Measurements from ENCODE around the gene SLC15A4. TPM values are rescaled to one million over a fixed set of nuclear protein-coding genes. Genes with fewer than 3 reads are reported as not detected.

The SLC15A4 gene
- total and polyA plus RNA-seq, 4 donors: 7.3 to 25.3 (median 14.9) TPM

DNA sequence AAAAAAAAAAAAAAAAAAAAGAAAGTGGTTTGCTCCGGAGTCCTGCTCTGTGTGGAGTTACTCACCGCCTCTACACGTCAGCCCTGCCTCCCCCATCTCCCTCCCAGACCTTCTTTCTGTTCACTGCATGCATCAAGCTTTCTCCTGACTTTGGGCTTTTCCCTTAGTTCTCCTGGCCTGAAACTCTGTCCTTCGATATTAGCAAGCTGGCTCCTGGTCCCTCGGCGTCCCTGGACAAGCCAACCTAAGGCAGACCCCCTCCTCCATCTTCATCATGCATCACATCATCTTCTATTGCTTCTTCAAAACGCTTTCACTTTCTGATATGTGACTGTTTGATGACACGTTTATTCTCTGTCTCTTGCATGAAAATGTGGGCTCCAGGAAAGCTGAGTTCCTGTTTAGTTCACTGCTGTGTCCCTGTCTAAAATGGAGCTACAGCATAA lies 40.6 kb downstream of the SLC15A4 start:
- no peak overlapping the region for H3K9ac ChIP-seq (ENCODE audit: low read depth in 1 of 2, low read length in 2 of 2)
- no peak for TF ChIP-seq FOXA2 (IDR thresholded peaks at IDR 0.05)
- no peaks in the 10 kb centered on the region for H3K36me3 ChIP-seq (ENCODE audit: control insufficient read depth in 4 of 4, insufficient read depth in 3 of 4, low read depth in 1 of 4, low read length in 3 of 4)
- H3K27me3 ChIP-seq (ENCODE audit: control insufficient read depth in 4 of 4, insufficient read depth in 4 of 4, low read length in 3 of 4): no peaks in the 10 kb centered on the region
- WGBS: 77% methylated on average over 8 of the region's 8 CpGs
- H3K27ac ChIP-seq (ENCODE audit: low read depth in 1 of 2, low read length in 2 of 2): no peak overlapping the region
- DNase-seq (ENCODE audit: low spot score): no peak
- H3K4me3 ChIP-seq (ENCODE audit: low read depth in 1 of 3, low read length in 3 of 3): no peak overlapping the region
- H3K9me3 ChIP-seq (ENCODE audit: control insufficient read depth in 4 of 4, low read length in 3 of 4): no peaks in the 10 kb centered on the region
- H3K4me1 ChIP-seq (ENCODE audit: control insufficient read depth in 4 of 4, insufficient read depth in 4 of 4, low read length in 3 of 4): peaks cover 3 to 11% (median 5%) of the 10 kb centered on the region in 4 donors

DNA sequence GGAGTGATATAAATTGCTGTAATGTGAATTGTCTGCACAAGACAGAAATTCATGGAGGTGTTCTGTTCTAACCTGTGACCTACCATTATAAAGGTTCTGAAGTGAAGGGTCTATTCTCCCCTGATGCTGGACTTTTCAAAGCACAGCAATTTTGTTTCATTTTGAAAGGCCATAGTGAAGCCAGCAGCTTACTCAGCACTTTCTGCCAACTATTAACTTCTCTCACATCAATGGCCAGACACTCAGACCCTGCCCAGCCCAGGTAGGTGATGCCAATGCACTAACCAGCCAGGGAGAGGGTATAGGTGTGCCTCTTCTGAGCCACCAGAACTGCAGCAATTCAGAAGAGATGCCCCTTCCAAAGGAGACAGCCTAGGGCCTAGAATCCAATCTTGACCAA lies 43.9 kb downstream of the SLC15A4 start:
- H3K9ac ChIP-seq (ENCODE audit: low read depth in 1 of 2, low read length in 2 of 2): no peak overlapping the region
- no peaks in the 10 kb centered on the region for H3K9me3 ChIP-seq (ENCODE audit: control insufficient read depth in 4 of 4, low read length in 3 of 4)
- H3K4me1 ChIP-seq (ENCODE audit: control insufficient read depth in 4 of 4, insufficient read depth in 4 of 4, low read length in 3 of 4): peaks cover 3 to 11% (median 5%) of the 10 kb centered on the region in 4 donors
- H3K4me3 ChIP-seq (ENCODE audit: low read depth in 1 of 3, low read length in 3 of 3): no peak overlapping the region
- H3K27ac ChIP-seq (ENCODE audit: low read depth in 1 of 2, low read length in 2 of 2): no peak overlapping the region
- DNase-seq (ENCODE audit: low spot score): no peak
- TF ChIP-seq HNF4G (IDR thresholded peaks at IDR 0.05): no peak
- TF ChIP-seq, protein P1, sequence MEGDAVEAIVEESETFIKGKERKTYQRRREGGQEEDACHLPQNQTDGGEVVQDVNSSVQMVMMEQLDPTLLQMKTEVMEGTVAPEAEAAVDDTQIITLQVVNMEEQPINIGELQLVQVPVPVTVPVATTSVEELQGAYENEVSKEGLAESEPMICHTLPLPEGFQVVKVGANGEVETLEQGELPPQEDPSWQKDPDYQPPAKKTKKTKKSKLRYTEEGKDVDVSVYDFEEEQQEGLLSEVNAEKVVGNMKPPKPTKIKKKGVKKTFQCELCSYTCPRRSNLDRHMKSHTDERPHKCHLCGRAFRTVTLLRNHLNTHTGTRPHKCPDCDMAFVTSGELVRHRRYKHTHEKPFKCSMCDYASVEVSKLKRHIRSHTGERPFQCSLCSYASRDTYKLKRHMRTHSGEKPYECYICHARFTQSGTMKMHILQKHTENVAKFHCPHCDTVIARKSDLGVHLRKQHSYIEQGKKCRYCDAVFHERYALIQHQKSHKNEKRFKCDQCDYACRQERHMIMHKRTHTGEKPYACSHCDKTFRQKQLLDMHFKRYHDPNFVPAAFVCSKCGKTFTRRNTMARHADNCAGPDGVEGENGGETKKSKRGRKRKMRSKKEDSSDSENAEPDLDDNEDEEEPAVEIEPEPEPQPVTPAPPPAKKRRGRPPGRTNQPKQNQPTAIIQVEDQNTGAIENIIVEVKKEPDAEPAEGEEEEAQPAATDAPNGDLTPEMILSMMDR (IDR thresholded peaks at IDR 0.05; ENCODE audit: low read depth, low read length, missing input control): no peak
- TF ChIP-seq JUND (IDR thresholded peaks at IDR 0.05): no peak
- TF ChIP-seq RXRA (IDR thresholded peaks at IDR 0.05): no peak
- no peak for TF ChIP-seq FOXA2 (IDR thresholded peaks at IDR 0.05)
- TF ChIP-seq HNF4A (conservative IDR thresholded peaks at IDR 0.05): no peak
- TF ChIP-seq SP1 (IDR thresholded peaks at IDR 0.05): no peak
- no peak for TF ChIP-seq GABPA (IDR thresholded peaks at IDR 0.05 in 1 of 2, conservative IDR thresholded peaks at IDR 0.05 in 1 of 2)
- TF ChIP-seq, protein P2, sequence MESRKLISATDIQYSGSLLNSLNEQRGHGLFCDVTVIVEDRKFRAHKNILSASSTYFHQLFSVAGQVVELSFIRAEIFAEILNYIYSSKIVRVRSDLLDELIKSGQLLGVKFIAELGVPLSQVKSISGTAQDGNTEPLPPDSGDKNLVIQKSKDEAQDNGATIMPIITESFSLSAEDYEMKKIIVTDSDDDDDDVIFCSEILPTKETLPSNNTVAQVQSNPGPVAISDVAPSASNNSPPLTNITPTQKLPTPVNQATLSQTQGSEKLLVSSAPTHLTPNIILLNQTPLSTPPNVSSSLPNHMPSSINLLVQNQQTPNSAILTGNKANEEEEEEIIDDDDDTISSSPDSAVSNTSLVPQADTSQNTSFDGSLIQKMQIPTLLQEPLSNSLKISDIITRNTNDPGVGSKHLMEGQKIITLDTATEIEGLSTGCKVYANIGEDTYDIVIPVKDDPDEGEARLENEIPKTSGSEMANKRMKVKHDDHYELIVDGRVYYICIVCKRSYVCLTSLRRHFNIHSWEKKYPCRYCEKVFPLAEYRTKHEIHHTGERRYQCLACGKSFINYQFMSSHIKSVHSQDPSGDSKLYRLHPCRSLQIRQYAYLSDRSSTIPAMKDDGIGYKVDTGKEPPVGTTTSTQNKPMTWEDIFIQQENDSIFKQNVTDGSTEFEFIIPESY (IDR thresholded peaks at IDR 0.05): no peak
- TF ChIP-seq NR2F2 (IDR thresholded peaks at IDR 0.05): no peak
- no peak for TF ChIP-seq RAD21 (IDR thresholded peaks at IDR 0.05)
- no peak for TF ChIP-seq TAF1 (conservative IDR thresholded peaks at IDR 0.05)
- TF ChIP-seq, protein P3, sequence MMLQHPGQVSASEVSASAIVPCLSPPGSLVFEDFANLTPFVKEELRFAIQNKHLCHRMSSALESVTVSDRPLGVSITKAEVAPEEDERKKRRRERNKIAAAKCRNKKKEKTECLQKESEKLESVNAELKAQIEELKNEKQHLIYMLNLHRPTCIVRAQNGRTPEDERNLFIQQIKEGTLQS (IDR thresholded peaks at IDR 0.05): no peak
- TF ChIP-seq FOXA1 (IDR thresholded peaks at IDR 0.05): no peak
- TF ChIP-seq, protein P4, sequence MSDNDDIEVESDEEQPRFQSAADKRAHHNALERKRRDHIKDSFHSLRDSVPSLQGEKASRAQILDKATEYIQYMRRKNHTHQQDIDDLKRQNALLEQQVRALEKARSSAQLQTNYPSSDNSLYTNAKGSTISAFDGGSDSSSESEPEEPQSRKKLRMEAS (IDR thresholded peaks at IDR 0.05): no peak
- no peak for TF ChIP-seq EGR1 (IDR thresholded peaks at IDR 0.05; ENCODE audit: low read depth in 2 of 2)
- H3K27me3 ChIP-seq (ENCODE audit: control insufficient read depth in 4 of 4, insufficient read depth in 4 of 4, low read length in 3 of 4): no peaks in the 10 kb centered on the region
- H3K36me3 ChIP-seq (ENCODE audit: control insufficient read depth in 4 of 4, insufficient read depth in 3 of 4, low read depth in 1 of 4, low read length in 3 of 4): no peaks in the 10 kb centered on the region

DNA sequence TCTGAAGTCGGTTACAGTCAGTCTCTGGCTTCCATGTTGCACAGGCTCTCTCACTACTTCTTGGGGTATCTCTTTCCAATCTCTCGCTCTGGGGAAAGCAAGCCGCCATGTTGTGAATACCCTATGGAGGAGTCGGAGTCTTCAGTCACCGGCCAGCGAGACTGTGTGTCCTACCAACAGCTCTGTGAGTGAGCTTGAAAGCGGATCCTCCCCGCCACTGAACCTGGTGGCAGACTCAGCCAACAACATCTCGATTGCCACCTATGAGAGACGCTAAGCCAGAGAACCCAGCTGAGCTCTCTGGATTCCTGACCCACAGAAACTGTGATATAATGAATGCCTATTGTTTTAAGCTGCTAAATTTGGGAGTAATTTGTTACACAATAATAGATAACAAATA lies 51.5 kb downstream of the SLC15A4 start:
- H3K4me3 ChIP-seq (ENCODE audit: low read depth in 1 of 3, low read length in 3 of 3): no peak overlapping the region
- DNase-seq (ENCODE audit: low spot score): no peak
- no peaks in the 10 kb centered on the region for H3K9me3 ChIP-seq (ENCODE audit: control insufficient read depth in 4 of 4, low read length in 3 of 4)
- peaks cover 0 to 4% (median 0%) of the 10 kb centered on the region in 4 donors for H3K27me3 ChIP-seq (ENCODE audit: control insufficient read depth in 4 of 4, insufficient read depth in 4 of 4, low read length in 3 of 4)
- H3K27ac ChIP-seq (ENCODE audit: low read depth in 1 of 2, low read length in 2 of 2): no peak overlapping the region
- 94% methylated on average over 10 of the region's 10 CpGs for WGBS
- H3K36me3 ChIP-seq (ENCODE audit: control insufficient read depth in 4 of 4, insufficient read depth in 3 of 4, low read depth in 1 of 4, low read length in 3 of 4): no peaks in the 10 kb centered on the region
- no peaks in the 10 kb centered on the region for H3K4me1 ChIP-seq (ENCODE audit: control insufficient read depth in 4 of 4, insufficient read depth in 4 of 4, low read length in 3 of 4)
- no peak overlapping the region for H3K9ac ChIP-seq (ENCODE audit: low read depth in 1 of 2, low read length in 2 of 2)
- TF ChIP-seq RAD21 (IDR thresholded peaks at IDR 0.05) (no peak), FOXA1 (IDR thresholded peaks at IDR 0.05) (no peak), HNF4G (IDR thresholded peaks at IDR 0.05) (no peak), HNF4A (conservative IDR thresholded peaks at IDR 0.05) (no peak), YY1 (IDR thresholded peaks at IDR 0.05) (no peak), FOXA2 (IDR thresholded peaks at IDR 0.05) (no peak)
- TF ChIP-seq, protein P1 (IDR thresholded peaks at IDR 0.05; ENCODE audit: low read depth, low read length, missing input control): no peak
- TF ChIP-seq, protein P5, sequence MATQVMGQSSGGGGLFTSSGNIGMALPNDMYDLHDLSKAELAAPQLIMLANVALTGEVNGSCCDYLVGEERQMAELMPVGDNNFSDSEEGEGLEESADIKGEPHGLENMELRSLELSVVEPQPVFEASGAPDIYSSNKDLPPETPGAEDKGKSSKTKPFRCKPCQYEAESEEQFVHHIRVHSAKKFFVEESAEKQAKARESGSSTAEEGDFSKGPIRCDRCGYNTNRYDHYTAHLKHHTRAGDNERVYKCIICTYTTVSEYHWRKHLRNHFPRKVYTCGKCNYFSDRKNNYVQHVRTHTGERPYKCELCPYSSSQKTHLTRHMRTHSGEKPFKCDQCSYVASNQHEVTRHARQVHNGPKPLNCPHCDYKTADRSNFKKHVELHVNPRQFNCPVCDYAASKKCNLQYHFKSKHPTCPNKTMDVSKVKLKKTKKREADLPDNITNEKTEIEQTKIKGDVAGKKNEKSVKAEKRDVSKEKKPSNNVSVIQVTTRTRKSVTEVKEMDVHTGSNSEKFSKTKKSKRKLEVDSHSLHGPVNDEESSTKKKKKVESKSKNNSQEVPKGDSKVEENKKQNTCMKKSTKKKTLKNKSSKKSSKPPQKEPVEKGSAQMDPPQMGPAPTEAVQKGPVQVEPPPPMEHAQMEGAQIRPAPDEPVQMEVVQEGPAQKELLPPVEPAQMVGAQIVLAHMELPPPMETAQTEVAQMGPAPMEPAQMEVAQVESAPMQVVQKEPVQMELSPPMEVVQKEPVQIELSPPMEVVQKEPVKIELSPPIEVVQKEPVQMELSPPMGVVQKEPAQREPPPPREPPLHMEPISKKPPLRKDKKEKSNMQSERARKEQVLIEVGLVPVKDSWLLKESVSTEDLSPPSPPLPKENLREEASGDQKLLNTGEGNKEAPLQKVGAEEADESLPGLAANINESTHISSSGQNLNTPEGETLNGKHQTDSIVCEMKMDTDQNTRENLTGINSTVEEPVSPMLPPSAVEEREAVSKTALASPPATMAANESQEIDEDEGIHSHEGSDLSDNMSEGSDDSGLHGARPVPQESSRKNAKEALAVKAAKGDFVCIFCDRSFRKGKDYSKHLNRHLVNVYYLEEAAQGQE (IDR thresholded peaks at IDR 0.05): no peak
- TF ChIP-seq, protein P3 (IDR thresholded peaks at IDR 0.05): no peak

Data from liver (tissue), 9 donors.